ENCODE data around the gene TSPAN32.

Gene TSPAN32

GRCh38 chr11:2314136-2314524 lies 12.3 kb downstream of the TSPAN32 start:
- DNase-seq (ENCODE audit: low read depth in 1 of 2, low spot score in 1 of 2): no peak

GRCh38 chr11:2314525-2315394 lies 12.9 kb downstream of the TSPAN32 start:
- DNase-seq (ENCODE audit: low read depth in 1 of 2, low spot score in 1 of 2): no peak

GRCh38 chr11:2315395-2316168 lies 13.8 kb downstream of the TSPAN32 start:
- DNase-seq (ENCODE audit: low read depth in 1 of 2, low spot score in 1 of 2): no peak

- no peak for DNase-seq (ENCODE audit: low read depth in 1 of 2, low spot score in 1 of 2)
Observed at GRCh38 chr11:2316169-2316962, 14.6 kb downstream of the TSPAN32 start.

- DNase-seq (ENCODE audit: low read depth in 1 of 2, low spot score in 1 of 2): no peak
Observed at GRCh38 chr11:2316963-2317244, 15.1 kb downstream of the TSPAN32 start.

GRCh38 chr11:2317354-2318050 lies 15.7 kb downstream of the TSPAN32 start:
- DNase-seq (ENCODE audit: low read depth in 1 of 2, low spot score in 1 of 2): no peak

- DNase-seq (ENCODE audit: low read depth in 1 of 2, low spot score in 1 of 2): no peak
Observed at GRCh38 chr11:2318123-2318522, 16.3 kb downstream of the TSPAN32 start.

- DNase-seq (ENCODE audit: low read depth in 1 of 2, low spot score in 1 of 2): no peak
Observed at GRCh38 chr11:2318707-2319106, 16.9 kb downstream of the TSPAN32 start.

GRCh38 chr11:2319791-2320472 lies 18.1 kb downstream of the TSPAN32 start:
- DNase-seq (ENCODE audit: low read depth in 1 of 2, low spot score in 1 of 2): no peak

GRCh38 chr11:2320568-2321310 lies 18.9 kb downstream of the TSPAN32 start:
- DNase-seq (ENCODE audit: low read depth in 1 of 2, low spot score in 1 of 2): no peak

- DNase-seq (ENCODE audit: low read depth in 1 of 2, low spot score in 1 of 2): no peak
Observed at GRCh38 chr11:2321311-2321683, 19.5 kb downstream of the TSPAN32 start.

GRCh38 chr11:2325123-2325522 lies 23.3 kb downstream of the TSPAN32 start:
- DNase-seq (ENCODE audit: low read depth in 1 of 2, low spot score in 1 of 2): no peak

- DNase-seq (ENCODE audit: low read depth in 1 of 2, low spot score in 1 of 2): no peak
Observed at GRCh38 chr11:2325719-2326118, 23.9 kb downstream of the TSPAN32 start.

- no peak for DNase-seq (ENCODE audit: low read depth in 1 of 2, low spot score in 1 of 2)
Observed at GRCh38 chr11:2327032-2327431, 25.2 kb downstream of the TSPAN32 start.

- no peak for DNase-seq (ENCODE audit: low read depth in 1 of 2, low spot score in 1 of 2)
Observed at GRCh38 chr11:2328021-2328420, 26.2 kb downstream of the TSPAN32 start.

GRCh38 chr11:2328656-2329354 lies 27.0 kb downstream of the TSPAN32 start:
- no peak for DNase-seq (ENCODE audit: low read depth in 1 of 2, low spot score in 1 of 2)

GRCh38 chr11:2329551-2329950 lies 27.7 kb downstream of the TSPAN32 start:
- no peak for DNase-seq (ENCODE audit: low read depth in 1 of 2, low spot score in 1 of 2)

GRCh38 chr11:2330696-2331095 lies 28.9 kb downstream of the TSPAN32 start:
- no peak for DNase-seq (ENCODE audit: low read depth in 1 of 2, low spot score in 1 of 2)

GRCh38 chr11:2331404-2331803 lies 29.6 kb downstream of the TSPAN32 start:
- DNase-seq (ENCODE audit: low read depth in 1 of 2, low spot score in 1 of 2): no peak

Data from stimulated activated CD4-positive, alpha-beta T cell treated with anti-CD3 and anti-CD28 coated beads, Interleukin-15, amount 100 ng/mL, for 1 hour (primary cell).